Heart left ventricle (tissue), 16 donors: Measurements from ENCODE around the gene SKI. TPM values are rescaled to one million over a fixed set of nuclear protein-coding genes. Genes with fewer than 3 reads are reported as not detected.

Source experiments
- ATAC-seq, 4 donors: fragments of 200-7000 bp; cut with Tn5 transposase; one replicate each; pipeline ENCODE4 v1.9.1; 2020 to 2022; ENCODE audit warnings: moderate library complexity in 4 of 4, mild to moderate bottlenecking in 3 of 4, moderate number of reproducible peaks in 1 of 4
- DNase-seq, 5 donors: peaks; one replicate each; pipeline ENCODE4 v3.0.0-alpha.2; 2020
- H3K27ac ChIP-seq, 12 donors: fragments of 200-600 bp; sonication (generic) in 4 of 12; one replicate each; pipeline versions ENCODE4 v1.5.0 to v1.8.0; 2016 to 2022; ENCODE audit warnings: mild to moderate bottlenecking in 2 of 12
- H3K27me3 ChIP-seq, 9 donors: fragments of 200-600 bp; sonication (generic) in 2 of 9; one replicate each; pipeline versions ENCODE4 v1.5.1 to v1.8.0; 2016 to 2022; ENCODE audit warnings: mild to moderate bottlenecking in 3 of 9
- H3K36me3 ChIP-seq, 9 donors: fragments of 200-600 bp; sonication (generic) in 2 of 9; one replicate each; pipeline versions ENCODE4 v1.5.0 to v1.8.0; 2018 to 2022; ENCODE audit warnings: mild to moderate bottlenecking in 2 of 9
- H3K4me1 ChIP-seq, 12 donors: fragments of 200-600 bp; sonication (generic) in 4 of 12; one replicate each; pipeline versions ENCODE4 v1.5.0 to v1.8.0; 2016 to 2022; ENCODE audit warnings: mild to moderate bottlenecking in 3 of 12
- H3K4me3 ChIP-seq, 12 donors: fragments of 200-600 bp; sonication (generic) in 4 of 12; one replicate each; pipeline versions ENCODE4 v1.5.0 to v1.8.0; 2017 to 2022; ENCODE audit warnings: mild to moderate bottlenecking in 9 of 12, moderate library complexity in 4 of 12
- H3K9me3 ChIP-seq, 12 donors: fragments of 200-600 bp; sonication (generic) in 4 of 12; one replicate each; pipeline versions ENCODE4 v1.5.0 to v1.8.0; 2016 to 2022; ENCODE audit warnings: mild to moderate bottlenecking in 1 of 12
- POLR2A ChIP-seq, 2 donors: fragments of 450-650 bp; IDR thresholded peaks; one replicate each; pipeline ENCODE4 v1.6.1; 2017; ENCODE audit warnings: antibody characterized with exemption in 2 of 2, mild to moderate bottlenecking in 2 of 2, moderate library complexity in 2 of 2
- WGBS, 4 donors: extraction: QIAGEN DNeasy Blood & Tissue Kit in 2 of 4; methylation state at CpG; one replicate each; pipeline versions ENCODE4 v1.1.5 to v1.1.7; 2013 to 2018; 5-methylcytosine and 5-hydroxymethylcytosine counted together
- intact Hi-C, 10 donors: fragments of 100-400 bp; cut with DNase I; formaldehyde crosslinking; loops; one replicate each; pipeline versions ENCODE4 v1.11.1 to v1.14.2; 2022
- polyA plus RNA-seq, 2 donors: library from polyadenylated mRNA; stranded (reverse); fragments of 200-250 nt; gene quantifications; one replicate each; pipeline ENCODE4 v1.2.3, GENCODE V29; 2013
- total RNA-seq, 9 donors: library from RNA; depleted of rRNA in 2 of 9; stranded (reverse); fragments of >200 nt in 2 of 9; fragmentation: NEBNext Ultra II Directional in 3 of 9; extraction: Animal tissue kit (Norgen Biotek cat#: 25700) in 3 of 9; gene quantifications; one replicate each; pipeline versions ENCODE4 v1.1.0 to v1.2.4, GENCODE V29; 2016 to 2023
- TF ChIP-seq, protein P1 (sequence below), 12 donors: fragments of 200-600 bp; sonication (generic) in 4 of 12; IDR thresholded peaks; one replicate each; pipeline versions ENCODE4 v1.5.0 to v1.8.0; 2018 to 2022; ENCODE audit warnings: antibody characterized with exemption in 12 of 12, mild to moderate bottlenecking in 5 of 12
- donor health status: ischemic (EF 13 %, LVEDD 7.1; RV severe dilation, severe dysfunction).
- donor health status: healthy with polysubstance abuse.
- donor health status: DM: no; HTN: yes; CAD: no.
- donor health status: DM: no; HTN: no; CAD: no.
- donor health status: ischemic (EF 25% LVEDD 6.9; RV normal size, moderate dysfunction).
- donor health status: ischemic (EF 25% LVEDD 5.7; RV mildly dilated, moderate dysfunction).
- donor health status: healthy.
- donor health status: DM: yes; HTN: yes; CAD: no.
- donor health status: ischemic (EF 35%, LVEDD 5.7; RV mildly dilated, moderate dysfunction).
- donor health status: nonischemic (EF 11% LVEDD 7.7; RV severe dilation, severe dysfunction).
- donor health status: DM: yes; HTN: yes; CAD: no.
- donor health status: PGD.
- donor health status: ischemic (EF 29% LVEDD 5.4; RV normal size, mild dysfunction).
- donor health status: nonischemic (EF 23%, LVEDD 6.1; RV moderate dilation, normal function).

SKI gene
- total and polyA plus RNA-seq, 11 donors, result 16.9 to 52.7 (median 38.9) TPM

DNA sequence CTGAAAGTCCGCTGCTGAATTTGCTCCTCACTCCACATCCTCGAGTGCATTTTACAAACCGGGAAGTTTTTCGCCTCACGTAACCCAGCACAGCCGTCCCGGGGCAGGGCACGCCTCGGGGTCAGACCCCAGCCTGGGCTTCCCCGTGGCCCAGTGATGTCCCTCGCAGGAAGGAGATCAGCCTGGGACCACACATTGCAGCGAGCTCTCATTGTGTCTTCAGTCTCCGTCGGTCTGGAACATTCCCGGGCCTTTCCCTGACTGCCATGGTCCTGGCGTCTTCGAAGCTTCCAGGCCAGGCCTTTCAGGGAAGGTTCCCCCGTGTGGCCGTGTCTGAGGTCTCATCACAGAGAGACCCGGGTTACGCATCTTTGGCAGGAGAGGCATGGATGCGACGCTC is 119.8 kb downstream of the SKI start:
- no peak for ATAC-seq
- Histone ChIP-seq H3K4me1 (peaks cover 0 to 5% (median 1%) of the 10 kb centered on the region in 12 donors), H3K27me3 (no peaks in the 10 kb centered on the region), H3K4me3 (no peak overlapping the region), H3K36me3 (no peaks in the 10 kb centered on the region), H3K9me3 (no peaks in the 10 kb centered on the region), H3K27ac (no peak overlapping the region)
- 87 to 91% (median 88%) methylated on average over 22 to 23 of the region's 23 CpGs for WGBS, 4 donors
- intact Hi-C loops, result no loop called here
- DNase-seq, result no peak
- no peak for TF ChIP-seq POLR2A (IDR thresholded peaks at IDR 0.05)
- TF ChIP-seq, protein P1, sequence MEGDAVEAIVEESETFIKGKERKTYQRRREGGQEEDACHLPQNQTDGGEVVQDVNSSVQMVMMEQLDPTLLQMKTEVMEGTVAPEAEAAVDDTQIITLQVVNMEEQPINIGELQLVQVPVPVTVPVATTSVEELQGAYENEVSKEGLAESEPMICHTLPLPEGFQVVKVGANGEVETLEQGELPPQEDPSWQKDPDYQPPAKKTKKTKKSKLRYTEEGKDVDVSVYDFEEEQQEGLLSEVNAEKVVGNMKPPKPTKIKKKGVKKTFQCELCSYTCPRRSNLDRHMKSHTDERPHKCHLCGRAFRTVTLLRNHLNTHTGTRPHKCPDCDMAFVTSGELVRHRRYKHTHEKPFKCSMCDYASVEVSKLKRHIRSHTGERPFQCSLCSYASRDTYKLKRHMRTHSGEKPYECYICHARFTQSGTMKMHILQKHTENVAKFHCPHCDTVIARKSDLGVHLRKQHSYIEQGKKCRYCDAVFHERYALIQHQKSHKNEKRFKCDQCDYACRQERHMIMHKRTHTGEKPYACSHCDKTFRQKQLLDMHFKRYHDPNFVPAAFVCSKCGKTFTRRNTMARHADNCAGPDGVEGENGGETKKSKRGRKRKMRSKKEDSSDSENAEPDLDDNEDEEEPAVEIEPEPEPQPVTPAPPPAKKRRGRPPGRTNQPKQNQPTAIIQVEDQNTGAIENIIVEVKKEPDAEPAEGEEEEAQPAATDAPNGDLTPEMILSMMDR (IDR thresholded peaks at IDR 0.05), result no peak

DNA sequence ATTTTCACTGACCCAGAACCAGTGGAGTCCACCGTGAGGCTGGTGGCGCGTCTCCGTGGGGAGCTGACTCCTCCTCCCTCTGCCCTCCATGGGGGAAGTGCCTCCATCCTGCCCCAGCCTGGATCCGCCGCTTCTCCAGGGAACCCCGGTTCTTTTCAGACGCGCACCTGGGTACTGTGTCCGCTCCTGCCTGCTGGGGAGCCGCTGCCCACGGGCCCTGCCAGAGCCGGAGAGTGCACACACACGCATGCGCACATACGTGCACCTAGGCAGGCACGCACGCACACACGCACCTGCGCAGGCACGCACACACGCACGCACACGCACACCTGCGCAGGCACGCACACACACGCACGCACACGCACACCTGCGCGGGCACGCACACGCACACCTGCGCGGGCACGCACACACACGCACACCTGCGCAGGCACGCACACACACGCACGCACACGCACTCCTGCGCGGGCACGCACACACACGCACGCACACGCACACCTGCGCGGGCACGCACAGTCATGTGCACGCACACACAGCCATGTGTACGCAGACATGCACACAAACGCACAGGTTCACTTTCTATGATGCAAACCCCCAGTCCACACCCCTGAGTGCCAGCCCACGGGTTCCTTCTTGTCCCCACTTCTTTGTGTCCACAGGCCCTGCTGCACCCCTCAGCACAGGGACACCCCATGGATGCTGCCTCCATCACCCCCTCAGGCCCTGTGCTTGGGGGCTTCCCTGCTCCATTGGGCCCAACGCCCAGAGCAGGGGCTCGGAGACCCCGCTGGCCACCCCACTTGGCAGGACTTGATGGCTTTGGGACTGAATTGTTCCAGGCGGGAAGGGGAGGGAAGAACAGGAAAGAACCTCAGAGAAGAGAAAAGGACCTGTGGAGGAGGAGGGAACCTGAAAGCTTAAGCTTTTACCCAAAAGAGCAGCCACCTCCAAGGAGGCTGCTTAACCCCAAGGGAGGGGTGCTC is 120.5 kb downstream of the SKI start:
- intact Hi-C loops, result no loop called here
- no peaks in the 10 kb centered on the region for H3K9me3 ChIP-seq
- 87 to 94% (median 90%) methylated on average over 52 to 59 of the region's 59 CpGs for WGBS, 4 donors

DNA sequence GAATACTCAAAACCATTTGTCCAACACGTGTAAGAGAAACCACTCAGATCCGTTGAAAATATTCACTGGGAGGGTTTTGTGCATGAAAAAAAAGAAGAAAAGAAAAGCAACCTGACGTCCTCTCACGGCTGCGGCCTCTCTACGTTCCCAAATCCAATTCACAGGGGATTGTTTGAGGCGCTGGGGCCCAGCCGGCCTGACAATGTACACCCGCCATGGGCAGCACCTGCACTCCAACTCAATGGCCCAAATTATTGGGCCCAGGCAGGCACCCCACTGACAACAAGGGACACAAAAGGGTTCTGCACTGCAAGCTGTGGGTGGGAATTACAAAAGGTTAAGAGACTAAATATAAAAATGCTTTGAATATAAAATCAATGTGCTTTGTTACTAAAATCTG is 121.7 kb downstream of the SKI start:
- WGBS, 4 donors, result 88 to 91% (median 89%) methylated on average over 9 of the region's 9 CpGs

More for the DNA sequence above, 120.5 kb downstream of the SKI start:
- TF ChIP-seq, protein P1 (IDR thresholded peaks at IDR 0.05), result no peak
- TF ChIP-seq POLR2A (IDR thresholded peaks at IDR 0.05), result no peak
- ATAC-seq (no peak), DNase-seq (peak in 3 of 5 donors; percentile 12 to 47 (median 21))
- Histone ChIP-seq H3K36me3 (no peaks in the 10 kb centered on the region), H3K27me3 (no peaks in the 10 kb centered on the region), H3K4me1 (peaks cover 0 to 12% (median 6%) of the 10 kb centered on the region in 12 donors), H3K4me3 (no peak overlapping the region), H3K27ac (no peak overlapping the region)

DNA sequence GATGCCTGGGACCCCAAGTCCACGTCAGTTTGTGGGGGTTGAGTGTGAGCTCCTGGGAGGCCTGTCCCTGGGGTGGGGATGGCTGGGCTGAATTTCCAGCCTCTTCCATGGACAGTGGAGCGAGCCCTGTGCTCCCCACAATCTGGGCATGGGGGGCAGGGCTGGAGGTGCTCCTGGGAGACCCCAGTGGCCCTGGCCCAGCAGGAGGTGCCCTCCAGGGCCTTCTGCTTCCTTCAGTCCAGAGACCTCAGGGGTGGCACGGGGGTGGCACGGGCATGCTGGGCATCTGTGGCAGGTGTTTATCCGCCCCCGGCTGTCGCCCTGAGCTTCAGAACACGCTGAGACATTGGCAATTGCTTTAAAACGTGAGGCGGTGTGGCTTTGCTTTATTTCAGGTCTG is 122.4 kb downstream of the SKI start:
- intact Hi-C loops, result no loop called here
- no peak for TF ChIP-seq POLR2A (IDR thresholded peaks at IDR 0.05)
- TF ChIP-seq, protein P1 (IDR thresholded peaks at IDR 0.05), result no peak
- Histone ChIP-seq H3K4me3 (no peak overlapping the region), H3K36me3 (no peaks in the 10 kb centered on the region), H3K27me3 (no peaks in the 10 kb centered on the region), H3K9me3 (no peaks in the 10 kb centered on the region), H3K27ac (no peak overlapping the region), H3K4me1 (peaks cover 0 to 13% (median 7%) of the 10 kb centered on the region in 12 donors)
- WGBS, 4 donors, result 89 to 97% (median 91%) methylated on average over 7 to 10 of the region's 10 CpGs
- ATAC-seq, result no peak
- peak in 2 of 5 donors; percentile 13 to 33 for DNase-seq

More for the DNA sequence above, 121.7 kb downstream of the SKI start:
- DNase-seq, result peak in 1 of 5 donors; percentile 21
- Histone ChIP-seq H3K4me3 (no peak overlapping the region), H3K4me1 (peaks cover 0 to 13% (median 7%) of the 10 kb centered on the region in 12 donors), H3K36me3 (no peaks in the 10 kb centered on the region), H3K27me3 (no peaks in the 10 kb centered on the region), H3K27ac (no peak overlapping the region), H3K9me3 (no peaks in the 10 kb centered on the region)
- no peak for TF ChIP-seq POLR2A (IDR thresholded peaks at IDR 0.05)
- TF ChIP-seq, protein P1 (IDR thresholded peaks at IDR 0.05), result no peak
- intact Hi-C loops, result no loop called here
- no peak for ATAC-seq
